Subcutaneous adipose tissue (tissue), 4 donors: ENCODE results near the gene TNFAIP8. TPM values are rescaled to one million over a fixed set of nuclear protein-coding genes. Genes with fewer than 3 reads are reported as not detected.

Experiments
- total RNA-seq, 4 donors: library from RNA; depleted of rRNA; stranded (reverse); fragments of >200 nt; gene quantifications; one replicate each; pipeline ENCODE4 v1.1.0, GENCODE V29; 2016
- TF ChIP-seq, protein P1 (sequence below): fragments of 450-650 bp; IDR thresholded peaks from one replicate; pipeline ENCODE4 v1.5.1; 2016; ENCODE audit warnings: low read depth, mild to moderate bottlenecking, control low read depth, antibody characterized with exemption, moderate library complexity

The TNFAIP8 gene
- total RNA-seq, 4 donors from 2014 or later, result 86.9 to 151 (median 129) TPM

GRCh38 chr5:119412279-119413227 lies 56.7 kb downstream of the TNFAIP8 start:
- TF ChIP-seq, protein P1, sequence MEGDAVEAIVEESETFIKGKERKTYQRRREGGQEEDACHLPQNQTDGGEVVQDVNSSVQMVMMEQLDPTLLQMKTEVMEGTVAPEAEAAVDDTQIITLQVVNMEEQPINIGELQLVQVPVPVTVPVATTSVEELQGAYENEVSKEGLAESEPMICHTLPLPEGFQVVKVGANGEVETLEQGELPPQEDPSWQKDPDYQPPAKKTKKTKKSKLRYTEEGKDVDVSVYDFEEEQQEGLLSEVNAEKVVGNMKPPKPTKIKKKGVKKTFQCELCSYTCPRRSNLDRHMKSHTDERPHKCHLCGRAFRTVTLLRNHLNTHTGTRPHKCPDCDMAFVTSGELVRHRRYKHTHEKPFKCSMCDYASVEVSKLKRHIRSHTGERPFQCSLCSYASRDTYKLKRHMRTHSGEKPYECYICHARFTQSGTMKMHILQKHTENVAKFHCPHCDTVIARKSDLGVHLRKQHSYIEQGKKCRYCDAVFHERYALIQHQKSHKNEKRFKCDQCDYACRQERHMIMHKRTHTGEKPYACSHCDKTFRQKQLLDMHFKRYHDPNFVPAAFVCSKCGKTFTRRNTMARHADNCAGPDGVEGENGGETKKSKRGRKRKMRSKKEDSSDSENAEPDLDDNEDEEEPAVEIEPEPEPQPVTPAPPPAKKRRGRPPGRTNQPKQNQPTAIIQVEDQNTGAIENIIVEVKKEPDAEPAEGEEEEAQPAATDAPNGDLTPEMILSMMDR, result no peak

DNA sequence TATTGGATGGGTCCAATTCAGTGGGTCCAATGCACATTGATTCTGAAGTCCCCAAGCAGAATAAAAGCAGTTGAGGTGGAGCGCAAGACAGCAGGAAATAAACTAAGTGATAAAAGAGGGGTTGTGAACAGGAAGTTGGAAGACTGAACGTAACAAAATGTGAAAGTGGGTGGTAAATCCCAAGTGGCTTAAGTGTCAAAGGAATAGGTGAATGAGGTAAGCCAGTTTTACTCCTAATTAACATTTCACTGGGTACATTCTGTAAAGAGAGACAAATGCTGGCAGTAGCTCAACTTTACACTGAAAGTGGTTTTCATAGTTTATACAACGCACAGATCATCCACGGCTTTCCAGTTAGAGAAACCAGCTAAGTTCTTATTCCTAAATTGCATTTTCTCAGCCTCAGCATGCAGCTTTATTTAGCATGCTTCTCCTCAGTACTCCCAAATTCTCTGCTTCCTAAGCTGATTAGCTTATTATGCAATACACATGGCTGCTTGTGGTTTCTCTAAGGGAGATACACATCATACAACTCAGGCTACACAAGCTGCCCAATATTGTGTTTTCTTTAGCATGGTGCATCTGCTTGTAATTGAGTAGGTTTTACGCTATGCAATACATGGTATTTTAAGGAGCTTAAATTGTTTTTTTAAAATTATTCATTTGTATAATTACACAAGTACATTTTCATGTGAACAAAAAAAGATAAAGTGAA lies 62.2 kb downstream of the TNFAIP8 start:
- TF ChIP-seq, protein P1, result no peak

GRCh38 chr5:119418606-119419100 lies 62.8 kb downstream of the TNFAIP8 start:
- TF ChIP-seq, protein P1, result no peak

GRCh38 chr5:119420169-119420568 lies 64.3 kb downstream of the TNFAIP8 start:
- TF ChIP-seq, protein P1, result no peak

- TF ChIP-seq, protein P1, result no peak
Measured at GRCh38 chr5:119426057-119426456, 70.2 kb downstream of the TNFAIP8 start.

DNA sequence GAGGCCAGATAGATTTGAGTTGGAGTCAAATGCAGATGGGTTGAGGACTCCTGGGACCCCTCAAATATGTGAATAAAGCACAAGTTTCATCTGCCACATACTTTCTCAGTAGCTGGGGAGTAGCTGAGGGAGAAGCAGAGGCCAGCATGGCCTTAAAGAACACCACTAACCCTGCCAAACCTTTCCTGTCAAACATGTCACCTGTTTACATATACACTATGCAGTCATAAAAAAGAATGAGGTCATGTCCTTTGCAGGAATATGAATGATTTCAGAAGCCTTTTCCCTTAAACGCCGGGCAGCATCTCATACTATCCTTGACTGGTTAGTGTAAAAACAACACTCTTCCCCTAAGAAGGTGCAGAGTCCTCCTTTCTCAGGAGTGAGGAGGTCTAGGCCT lies 71.2 kb downstream of the TNFAIP8 start:
- TF ChIP-seq, protein P1, result no peak
